Muscle layer of duodenum (tissue), 2 donors: ENCODE measurements around the gene GRIK3.

ENCODE experiments used
- H3K27ac ChIP-seq: one replicate; pipeline ENCODE4 v1.7.0; 2013; ENCODE audit warnings: mild to moderate bottlenecking, low read length
- H3K27me3 ChIP-seq: one replicate; pipeline ENCODE4 v1.7.0; 2013; ENCODE audit warnings: low read depth, mild to moderate bottlenecking, control low read depth, low read length
- H3K36me3 ChIP-seq, 2 donors: one replicate each; pipeline ENCODE4 v1.7.0; 2013; ENCODE audit warnings: low read length in 2 of 2, control low read depth in 1 of 2, mild to moderate bottlenecking in 1 of 2; ENCODE audit not compliant: insufficient read depth in 2 of 2, control insufficient read depth in 1 of 2
- H3K4me1 ChIP-seq, 2 donors: one replicate each; pipeline ENCODE4 v1.7.0; 2013; ENCODE audit warnings: low read length in 2 of 2, mild to moderate bottlenecking in 2 of 2, control low read depth in 1 of 2, moderate library complexity in 1 of 2; ENCODE audit not compliant: insufficient read depth in 2 of 2, control insufficient read depth in 1 of 2
- H3K4me3 ChIP-seq, 2 donors: one replicate each; pipeline ENCODE4 v1.7.0; 2013; ENCODE audit warnings: low read length in 2 of 2, low read depth in 1 of 2, mild to moderate bottlenecking in 1 of 2
- H3K9me3 ChIP-seq, 2 donors: one replicate each; pipeline ENCODE4 v1.7.0; 2013; ENCODE audit warnings: low read length in 2 of 2, control low read depth in 1 of 2, mild to moderate bottlenecking in 1 of 2; ENCODE audit not compliant: control insufficient read depth in 1 of 2
- donor health status: healthy.

Gene GRIK3

GRCh38 chr1:36763771-36764170 lies 270.5 kb downstream of the GRIK3 start:
- peaks cover 5 to 10% of the 10 kb centered on the region in 2 donors for H3K9me3 ChIP-seq
- H3K36me3 ChIP-seq, result no peaks in the 10 kb centered on the region
- no peak overlapping the region for H3K27ac ChIP-seq
- no peaks in the 10 kb centered on the region for H3K4me1 ChIP-seq
- H3K27me3 ChIP-seq, result peaks cover 6% of the 10 kb centered on the region
- no peak overlapping the region for H3K4me3 ChIP-seq

GRCh38 chr1:36762174-36762573 lies 272.1 kb downstream of the GRIK3 start:
- no peaks in the 10 kb centered on the region for H3K27me3 ChIP-seq
- no peak overlapping the region for H3K27ac ChIP-seq
- no peaks in the 10 kb centered on the region for H3K36me3 ChIP-seq
- peaks cover 5 to 10% of the 10 kb centered on the region in 2 donors for H3K9me3 ChIP-seq
- H3K4me1 ChIP-seq, result no peaks in the 10 kb centered on the region
- no peak overlapping the region for H3K4me3 ChIP-seq

GRCh38 chr1:36761113-36761512 lies 273.2 kb downstream of the GRIK3 start:
- peaks cover 5 to 10% of the 10 kb centered on the region in 2 donors for H3K9me3 ChIP-seq
- H3K36me3 ChIP-seq, result no peaks in the 10 kb centered on the region
- H3K4me1 ChIP-seq, result no peaks in the 10 kb centered on the region
- H3K27me3 ChIP-seq, result no peaks in the 10 kb centered on the region
- H3K27ac ChIP-seq, result no peak overlapping the region
- no peak overlapping the region for H3K4me3 ChIP-seq

GRCh38 chr1:36760081-36760480 lies 274.2 kb downstream of the GRIK3 start:
- Histone ChIP-seq H3K27ac (no peak overlapping the region), H3K4me1 (no peaks in the 10 kb centered on the region), H3K27me3 (no peaks in the 10 kb centered on the region), H3K9me3 (peaks cover 5 to 10% of the 10 kb centered on the region in 2 donors), H3K4me3 (no peak overlapping the region), H3K36me3 (no peaks in the 10 kb centered on the region)

GRCh38 chr1:36759355-36759754 lies 275.0 kb downstream of the GRIK3 start:
- H3K27ac ChIP-seq, result no peak overlapping the region
- H3K36me3 ChIP-seq, result no peaks in the 10 kb centered on the region
- no peaks in the 10 kb centered on the region for H3K4me1 ChIP-seq
- no peaks in the 10 kb centered on the region for H3K27me3 ChIP-seq
- H3K9me3 ChIP-seq, result peaks cover 5 to 10% of the 10 kb centered on the region in 2 donors
- no peak overlapping the region for H3K4me3 ChIP-seq

GRCh38 chr1:36755303-36756230 lies 278.7 kb downstream of the GRIK3 start:
- H3K4me3 ChIP-seq, result no peak overlapping the region
- no peaks in the 10 kb centered on the region for H3K36me3 ChIP-seq
- H3K9me3 ChIP-seq, result peaks cover 5 to 10% of the 10 kb centered on the region in 2 donors
- no peaks in the 10 kb centered on the region for H3K27me3 ChIP-seq
- no peak overlapping the region for H3K27ac ChIP-seq
- no peaks in the 10 kb centered on the region for H3K4me1 ChIP-seq

GRCh38 chr1:36754366-36754765 lies 279.9 kb downstream of the GRIK3 start:
- no peak overlapping the region for H3K4me3 ChIP-seq
- H3K27ac ChIP-seq, result no peak overlapping the region
- H3K27me3 ChIP-seq, result no peaks in the 10 kb centered on the region
- H3K9me3 ChIP-seq, result peaks cover under 1% of the 10 kb centered on the region in 2 donors
- H3K36me3 ChIP-seq, result no peaks in the 10 kb centered on the region
- H3K4me1 ChIP-seq, result no peaks in the 10 kb centered on the region

GRCh38 chr1:36753451-36753850 lies 280.9 kb downstream of the GRIK3 start:
- no peak overlapping the region for H3K27ac ChIP-seq
- no peak overlapping the region for H3K4me3 ChIP-seq
- H3K4me1 ChIP-seq, result no peaks in the 10 kb centered on the region
- H3K27me3 ChIP-seq, result no peaks in the 10 kb centered on the region
- no peaks in the 10 kb centered on the region for H3K9me3 ChIP-seq
- H3K36me3 ChIP-seq, result no peaks in the 10 kb centered on the region

GRCh38 chr1:36752891-36753361 lies 281.4 kb downstream of the GRIK3 start:
- Histone ChIP-seq H3K9me3 (no peaks in the 10 kb centered on the region), H3K4me3 (no peak overlapping the region), H3K36me3 (no peaks in the 10 kb centered on the region), H3K27me3 (no peaks in the 10 kb centered on the region), H3K4me1 (no peaks in the 10 kb centered on the region), H3K27ac (no peak overlapping the region)

- Histone ChIP-seq H3K36me3 (no peaks in the 10 kb centered on the region), H3K4me3 (no peak overlapping the region), H3K9me3 (no peaks in the 10 kb centered on the region), H3K27ac (no peak overlapping the region), H3K4me1 (no peaks in the 10 kb centered on the region), H3K27me3 (no peaks in the 10 kb centered on the region)
These were observed 281.9 kb downstream of the GRIK3 start for GRCh38 chr1:36752431-36752830.

- no peaks in the 10 kb centered on the region for H3K27me3 ChIP-seq
These were observed 282.8 kb downstream of the GRIK3 start for GRCh38 chr1:36751525-36751924.

More at GRCh38 chr1:36751525-36751924, 282.8 kb downstream of the GRIK3 start:
- no peak overlapping the region for H3K27ac ChIP-seq
- no peaks in the 10 kb centered on the region for H3K36me3 ChIP-seq
- H3K4me3 ChIP-seq, result no peak overlapping the region
- H3K9me3 ChIP-seq, result no peaks in the 10 kb centered on the region
- no peaks in the 10 kb centered on the region for H3K4me1 ChIP-seq
